Measurements from ENCODE around the gene RASGEF1B.

The RASGEF1B gene

DNA sequence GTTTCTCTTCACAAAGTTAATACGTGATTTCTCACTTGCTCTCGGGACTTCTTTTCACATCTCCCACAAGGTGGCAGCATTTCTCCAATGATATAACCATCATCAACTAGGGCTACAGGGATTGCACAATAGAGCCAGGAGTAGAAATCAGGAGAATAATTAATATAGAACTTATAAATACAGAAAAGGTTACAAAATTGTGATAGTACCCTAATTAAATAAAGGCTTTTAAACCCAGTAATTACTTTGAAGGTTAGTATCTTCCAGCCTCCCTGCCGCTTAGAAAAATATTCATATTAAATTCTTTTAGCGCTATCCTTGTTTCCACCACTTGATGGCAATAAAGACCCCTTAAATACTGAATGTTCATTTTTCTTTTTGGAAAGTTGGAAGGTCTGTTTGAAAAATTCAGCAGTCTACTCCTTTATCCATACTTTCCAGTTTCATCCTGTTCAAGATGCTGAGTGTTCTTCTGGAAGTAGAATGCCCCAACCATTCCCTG is 65.8 kb downstream of the RASGEF1B start:
- DNase-seq (peak; percentile 52 to 58 (median 55)), ATAC-seq (replicated peaks) (peak; percentile 90)
- Mint-ChIP-seq H3K27ac (no peak overlapping the region), H3K4me1 (ENCODE audit: low read depth in 2 of 2) (peaks cover 0 to 2% of the 10 kb centered on the region in 2 donors), H3K36me3 (ENCODE audit: insufficient read depth) (peaks cover 4% of the 10 kb centered on the region), H3K4me3 (peak overlapping the region in 1 of 2 donors; percentile 53), H3K9me3 (no peaks in the 10 kb centered on the region), H3K27me3 (peaks cover 14 to 28% of the 10 kb centered on the region in 2 donors)

GRCh38 chr4:81404741-81405140 is 67.0 kb downstream of the RASGEF1B start:
- peaks cover 23 to 36% of the 10 kb centered on the region in 2 donors for H3K27me3 Mint-ChIP-seq
- no peaks in the 10 kb centered on the region for H3K9me3 Mint-ChIP-seq
- no peak overlapping the region for H3K4me3 Mint-ChIP-seq
- no peak overlapping the region for H3K27ac Mint-ChIP-seq
- H3K4me1 Mint-ChIP-seq (ENCODE audit: low read depth in 2 of 2): peaks cover 0 to 2% of the 10 kb centered on the region in 2 donors
- ATAC-seq (replicated peaks): no peak
- no peak for DNase-seq
- peaks cover 4% of the 10 kb centered on the region for H3K36me3 Mint-ChIP-seq (ENCODE audit: insufficient read depth)

GRCh38 chr4:81404294-81404693 is 67.4 kb downstream of the RASGEF1B start:
- H3K27me3 Mint-ChIP-seq: peaks cover 23 to 41% of the 10 kb centered on the region in 2 donors
- H3K36me3 Mint-ChIP-seq (ENCODE audit: insufficient read depth): peaks cover 4% of the 10 kb centered on the region
- no peak overlapping the region for H3K27ac Mint-ChIP-seq
- no peak overlapping the region for H3K4me3 Mint-ChIP-seq
- no peak for ATAC-seq (replicated peaks)
- H3K9me3 Mint-ChIP-seq: no peaks in the 10 kb centered on the region
- DNase-seq: no peak
- H3K4me1 Mint-ChIP-seq (ENCODE audit: low read depth in 2 of 2): peaks cover 0 to 2% of the 10 kb centered on the region in 2 donors

- H3K4me3 Mint-ChIP-seq: no peak overlapping the region
Observed at GRCh38 chr4:81399306-81400086, 72.2 kb downstream of the RASGEF1B start.

GRCh38 chr4:81398379-81398778 is 73.3 kb downstream of the RASGEF1B start:
- no peaks in the 10 kb centered on the region for H3K36me3 Mint-ChIP-seq (ENCODE audit: insufficient read depth)
- H3K27me3 Mint-ChIP-seq: peaks cover 29 to 33% of the 10 kb centered on the region in 2 donors
- H3K4me3 Mint-ChIP-seq: no peak overlapping the region
- no peaks in the 10 kb centered on the region for H3K4me1 Mint-ChIP-seq (ENCODE audit: low read depth in 2 of 2)
- ATAC-seq (replicated peaks): no peak
- H3K27ac Mint-ChIP-seq: no peak overlapping the region
- no peaks in the 10 kb centered on the region for H3K9me3 Mint-ChIP-seq
- no peak for DNase-seq

More at GRCh38 chr4:81399306-81400086, 72.2 kb downstream of the RASGEF1B start:
- DNase-seq: no peak
- Mint-ChIP-seq H3K4me1 (ENCODE audit: low read depth in 2 of 2) (no peaks in the 10 kb centered on the region), H3K27ac (no peak overlapping the region), H3K27me3 (peaks cover 29 to 42% of the 10 kb centered on the region in 2 donors), H3K9me3 (no peaks in the 10 kb centered on the region), H3K36me3 (ENCODE audit: insufficient read depth) (no peaks in the 10 kb centered on the region)
- no peak for ATAC-seq (replicated peaks)

- H3K4me1 Mint-ChIP-seq (ENCODE audit: low read depth in 2 of 2): no peaks in the 10 kb centered on the region
- no peak for ATAC-seq (replicated peaks)
Observed at GRCh38 chr4:81397635-81398034, 74.1 kb downstream of the RASGEF1B start.

DNA sequence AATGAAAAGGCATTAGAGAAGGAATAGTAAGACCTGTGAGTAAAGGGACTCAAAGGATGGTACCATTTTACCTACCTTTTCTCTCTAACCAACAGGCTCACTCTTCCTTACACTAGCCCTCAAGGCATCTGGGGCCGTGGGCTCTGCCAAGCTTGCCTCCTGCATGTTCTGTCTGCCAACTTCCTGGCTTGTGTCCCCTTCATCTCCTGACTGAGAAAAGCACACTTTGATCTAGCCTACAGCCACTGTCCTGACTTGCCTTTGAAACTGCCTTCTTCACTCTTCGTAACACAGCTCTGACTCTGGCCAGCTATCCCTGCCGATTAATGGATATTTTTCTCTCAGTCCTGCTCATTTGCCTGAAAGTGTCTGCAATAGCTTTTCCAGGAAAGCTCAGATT is 76.5 kb downstream of the RASGEF1B start:
- no peak overlapping the region for H3K4me3 Mint-ChIP-seq
- no peaks in the 10 kb centered on the region for H3K4me1 Mint-ChIP-seq (ENCODE audit: low read depth in 2 of 2)
- no peak for DNase-seq
- ATAC-seq (replicated peaks): no peak
- no peaks in the 10 kb centered on the region for H3K9me3 Mint-ChIP-seq
- H3K27me3 Mint-ChIP-seq: peaks cover 9 to 11% of the 10 kb centered on the region in 2 donors
- no peaks in the 10 kb centered on the region for H3K36me3 Mint-ChIP-seq (ENCODE audit: insufficient read depth)
- H3K27ac Mint-ChIP-seq: no peak overlapping the region

More at GRCh38 chr4:81397635-81398034, 74.1 kb downstream of the RASGEF1B start:
- no peak overlapping the region for H3K27ac Mint-ChIP-seq
- no peak overlapping the region for H3K4me3 Mint-ChIP-seq
- no peak for DNase-seq
- H3K9me3 Mint-ChIP-seq: no peaks in the 10 kb centered on the region
- H3K36me3 Mint-ChIP-seq (ENCODE audit: insufficient read depth): no peaks in the 10 kb centered on the region
- H3K27me3 Mint-ChIP-seq: peaks cover 22 to 26% of the 10 kb centered on the region in 2 donors

GRCh38 chr4:81392164-81392563 is 79.5 kb downstream of the RASGEF1B start:
- H3K27ac Mint-ChIP-seq: no peak overlapping the region
- no peaks in the 10 kb centered on the region for H3K9me3 Mint-ChIP-seq
- peaks cover 0 to 6% of the 10 kb centered on the region in 2 donors for H3K27me3 Mint-ChIP-seq
- H3K36me3 Mint-ChIP-seq (ENCODE audit: insufficient read depth): no peaks in the 10 kb centered on the region
- DNase-seq (no peak), ATAC-seq (replicated peaks) (no peak)
- no peak overlapping the region for H3K4me3 Mint-ChIP-seq
- no peaks in the 10 kb centered on the region for H3K4me1 Mint-ChIP-seq (ENCODE audit: low read depth in 2 of 2)

GRCh38 chr4:81389720-81390119 is 82.0 kb downstream of the RASGEF1B start:
- no peaks in the 10 kb centered on the region for H3K4me1 Mint-ChIP-seq (ENCODE audit: low read depth in 2 of 2)
- peaks cover 12 to 16% of the 10 kb centered on the region in 2 donors for H3K27me3 Mint-ChIP-seq
- no peaks in the 10 kb centered on the region for H3K9me3 Mint-ChIP-seq
- no peak overlapping the region for H3K4me3 Mint-ChIP-seq
- no peak overlapping the region for H3K27ac Mint-ChIP-seq
- no peaks in the 10 kb centered on the region for H3K36me3 Mint-ChIP-seq (ENCODE audit: insufficient read depth)
- ATAC-seq (replicated peaks) (no peak), DNase-seq (no peak)

DNA sequence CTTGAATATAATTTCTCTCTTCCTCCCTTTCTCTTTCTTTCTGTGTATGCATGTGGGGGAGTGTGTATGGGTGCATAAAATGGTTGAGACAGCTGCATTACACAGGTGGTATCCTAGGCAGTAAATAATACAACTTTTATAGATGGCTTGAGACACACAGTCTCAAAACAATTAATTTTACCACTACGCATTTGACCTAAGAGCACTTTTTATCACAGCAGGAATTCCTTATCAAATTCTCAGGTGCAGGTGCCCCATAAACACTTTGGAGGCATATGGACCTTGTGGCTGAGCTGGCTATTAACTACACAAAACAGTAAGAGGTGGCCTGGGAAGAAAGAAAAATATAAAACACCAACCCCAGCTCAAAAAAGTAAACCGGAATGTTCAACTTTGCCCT is 91.3 kb downstream of the RASGEF1B start:
- no peak for ATAC-seq (replicated peaks)
- no peak overlapping the region for H3K27ac Mint-ChIP-seq
- peaks cover 54 to 55% of the 10 kb centered on the region in 2 donors for H3K27me3 Mint-ChIP-seq
- H3K36me3 Mint-ChIP-seq (ENCODE audit: insufficient read depth): no peaks in the 10 kb centered on the region
- no peak for DNase-seq
- H3K4me3 Mint-ChIP-seq: no peak overlapping the region
- no peaks in the 10 kb centered on the region for H3K4me1 Mint-ChIP-seq (ENCODE audit: low read depth in 2 of 2)
- H3K9me3 Mint-ChIP-seq: no peaks in the 10 kb centered on the region

DNA sequence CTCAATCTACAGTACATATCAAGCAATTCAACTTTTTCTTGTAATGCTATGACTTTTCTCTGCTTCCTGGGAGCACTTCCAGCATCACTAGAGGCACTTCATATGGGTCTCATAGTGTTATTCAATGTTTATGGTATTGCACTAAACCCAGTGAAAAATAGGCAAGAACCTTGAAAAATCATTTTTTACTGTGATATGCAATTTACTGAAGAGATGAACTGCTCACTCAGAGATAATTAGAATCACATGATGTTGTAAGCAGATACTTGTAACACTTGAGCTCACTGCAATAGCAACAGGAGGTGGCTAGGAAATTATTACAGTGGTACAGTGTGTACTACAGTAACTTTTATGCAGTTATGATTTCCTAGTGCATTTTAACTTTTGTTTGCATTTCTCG is 93.3 kb downstream of the RASGEF1B start:
- peaks cover 41 to 42% of the 10 kb centered on the region in 2 donors for H3K27me3 Mint-ChIP-seq
- H3K4me1 Mint-ChIP-seq (ENCODE audit: low read depth in 2 of 2): no peaks in the 10 kb centered on the region
- H3K36me3 Mint-ChIP-seq (ENCODE audit: insufficient read depth): no peaks in the 10 kb centered on the region
- H3K27ac Mint-ChIP-seq: no peak overlapping the region
- ATAC-seq (replicated peaks): no peak
- no peaks in the 10 kb centered on the region for H3K9me3 Mint-ChIP-seq
- no peak overlapping the region for H3K4me3 Mint-ChIP-seq
- DNase-seq: no peak

GRCh38 chr4:81377191-81377590 is 94.5 kb downstream of the RASGEF1B start:
- DNase-seq (no peak), ATAC-seq (replicated peaks) (no peak)
- no peaks in the 10 kb centered on the region for H3K4me1 Mint-ChIP-seq (ENCODE audit: low read depth in 2 of 2)
- peaks cover 29 to 40% of the 10 kb centered on the region in 2 donors for H3K27me3 Mint-ChIP-seq
- no peaks in the 10 kb centered on the region for H3K36me3 Mint-ChIP-seq (ENCODE audit: insufficient read depth)
- H3K27ac Mint-ChIP-seq: no peak overlapping the region
- H3K9me3 Mint-ChIP-seq: no peaks in the 10 kb centered on the region
- H3K4me3 Mint-ChIP-seq: no peak overlapping the region

DNA sequence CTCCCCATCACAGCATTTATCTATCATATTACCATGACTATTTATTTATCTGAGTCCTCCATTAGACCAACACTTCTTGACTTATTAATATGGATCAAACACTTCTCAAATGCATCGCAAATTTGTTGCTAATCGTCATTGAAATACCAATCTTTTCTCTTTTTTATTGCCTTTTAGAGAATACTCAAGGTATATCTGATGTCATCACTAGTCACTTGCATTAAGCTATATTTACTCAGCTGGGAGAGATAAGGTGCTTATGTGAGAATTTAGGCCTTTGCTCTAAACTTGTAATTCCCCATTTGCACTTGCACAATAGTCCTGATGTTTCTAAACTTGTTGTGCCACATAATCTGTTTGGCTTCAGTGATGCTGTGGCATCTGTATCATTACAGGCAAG is 95.0 kb downstream of the RASGEF1B start:
- peaks cover 27 to 39% of the 10 kb centered on the region in 2 donors for H3K27me3 Mint-ChIP-seq
- H3K9me3 Mint-ChIP-seq: no peaks in the 10 kb centered on the region
- H3K36me3 Mint-ChIP-seq (ENCODE audit: insufficient read depth): no peaks in the 10 kb centered on the region
- no peak overlapping the region for H3K4me3 Mint-ChIP-seq
- DNase-seq (no peak), ATAC-seq (replicated peaks) (no peak)
- H3K4me1 Mint-ChIP-seq (ENCODE audit: low read depth in 2 of 2): no peaks in the 10 kb centered on the region
- H3K27ac Mint-ChIP-seq: no peak overlapping the region

Data from effector memory CD8-positive, alpha-beta T cell (primary cell).